ENCODE results near the gene HTR6. TPM values are rescaled to one million over a fixed set of nuclear protein-coding genes. Genes with fewer than 3 reads are reported as not detected.

HTR6 gene
- total and polyA plus RNA-seq, 3 donors from 2014 or later: 0.21 to 0.68 (median 0.55) TPM

DNA sequence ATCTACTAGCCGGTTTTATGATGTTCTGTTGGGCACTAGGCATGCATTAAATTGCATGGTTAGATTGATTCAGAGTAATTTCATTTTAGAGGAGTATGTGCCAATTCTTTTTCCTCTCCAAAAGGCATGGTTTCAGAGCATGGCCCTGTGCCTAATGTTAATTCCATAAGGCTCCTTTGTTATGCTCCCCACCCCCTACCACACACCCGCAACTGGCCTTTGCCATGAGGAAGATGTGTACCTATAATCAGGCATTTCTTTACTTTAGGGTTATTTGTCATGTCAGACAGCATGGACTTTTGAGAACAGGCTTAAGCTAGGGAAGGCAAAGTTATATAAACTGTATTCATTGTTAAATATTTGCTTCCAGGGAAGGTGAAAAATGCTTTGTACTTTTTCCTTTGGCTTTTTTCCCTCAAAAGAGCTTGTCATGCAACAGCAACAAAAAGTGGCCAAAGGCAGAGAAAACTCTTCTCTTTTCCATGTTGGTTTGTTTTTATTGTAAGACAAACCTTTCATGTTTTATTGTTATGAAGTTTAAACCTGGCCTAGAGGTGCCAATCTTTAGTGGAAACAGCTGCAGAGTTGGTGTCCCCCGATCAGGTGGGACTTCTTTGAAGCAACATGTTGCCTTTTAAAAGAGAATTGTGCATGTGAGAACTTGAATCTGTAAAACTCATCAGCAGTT is 44.8 kb upstream of the HTR6 start:
- no peak overlapping the region for H3K4me3 ChIP-seq
- intact Hi-C loops (cut with DNase I; ENCODE audit: low total_unique reads): no loop called here
- H3K36me3 ChIP-seq (ENCODE audit: low read depth, missing control alignments): no peaks in the 10 kb centered on the region
- no peak for DNase-seq
- H3K4me1 ChIP-seq: no peaks in the 10 kb centered on the region
- WGBS, 2 donors: 64 to 72% methylated on average over 3 of the region's 3 CpGs
- H3K9me3 ChIP-seq: no peaks in the 10 kb centered on the region
- H3K27ac ChIP-seq: no peak overlapping the region
- H3K27me3 ChIP-seq: no peaks in the 10 kb centered on the region
- no peak for TF ChIP-seq POLR2A (IDR thresholded peaks at IDR 0.05)
- TF ChIP-seq, protein P1, sequence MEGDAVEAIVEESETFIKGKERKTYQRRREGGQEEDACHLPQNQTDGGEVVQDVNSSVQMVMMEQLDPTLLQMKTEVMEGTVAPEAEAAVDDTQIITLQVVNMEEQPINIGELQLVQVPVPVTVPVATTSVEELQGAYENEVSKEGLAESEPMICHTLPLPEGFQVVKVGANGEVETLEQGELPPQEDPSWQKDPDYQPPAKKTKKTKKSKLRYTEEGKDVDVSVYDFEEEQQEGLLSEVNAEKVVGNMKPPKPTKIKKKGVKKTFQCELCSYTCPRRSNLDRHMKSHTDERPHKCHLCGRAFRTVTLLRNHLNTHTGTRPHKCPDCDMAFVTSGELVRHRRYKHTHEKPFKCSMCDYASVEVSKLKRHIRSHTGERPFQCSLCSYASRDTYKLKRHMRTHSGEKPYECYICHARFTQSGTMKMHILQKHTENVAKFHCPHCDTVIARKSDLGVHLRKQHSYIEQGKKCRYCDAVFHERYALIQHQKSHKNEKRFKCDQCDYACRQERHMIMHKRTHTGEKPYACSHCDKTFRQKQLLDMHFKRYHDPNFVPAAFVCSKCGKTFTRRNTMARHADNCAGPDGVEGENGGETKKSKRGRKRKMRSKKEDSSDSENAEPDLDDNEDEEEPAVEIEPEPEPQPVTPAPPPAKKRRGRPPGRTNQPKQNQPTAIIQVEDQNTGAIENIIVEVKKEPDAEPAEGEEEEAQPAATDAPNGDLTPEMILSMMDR (IDR thresholded peaks at IDR 0.05): no peak

GRCh38 chr1:19620786-19621185 is 43.9 kb upstream of the HTR6 start:
- no peaks in the 10 kb centered on the region for H3K36me3 ChIP-seq (ENCODE audit: low read depth, missing control alignments)
- TF ChIP-seq, protein P1 (IDR thresholded peaks at IDR 0.05): no peak
- no peak for TF ChIP-seq POLR2A (IDR thresholded peaks at IDR 0.05)
- 58 to 68% methylated on average over 3 of the region's 3 CpGs for WGBS, 2 donors
- no peaks in the 10 kb centered on the region for H3K27me3 ChIP-seq
- intact Hi-C loops (cut with DNase I; ENCODE audit: low total_unique reads): no loop called here
- no peaks in the 10 kb centered on the region for H3K4me1 ChIP-seq
- no peak overlapping the region for H3K27ac ChIP-seq
- DNase-seq: no peak
- H3K9me3 ChIP-seq: no peaks in the 10 kb centered on the region
- H3K4me3 ChIP-seq: no peak overlapping the region

DNA sequence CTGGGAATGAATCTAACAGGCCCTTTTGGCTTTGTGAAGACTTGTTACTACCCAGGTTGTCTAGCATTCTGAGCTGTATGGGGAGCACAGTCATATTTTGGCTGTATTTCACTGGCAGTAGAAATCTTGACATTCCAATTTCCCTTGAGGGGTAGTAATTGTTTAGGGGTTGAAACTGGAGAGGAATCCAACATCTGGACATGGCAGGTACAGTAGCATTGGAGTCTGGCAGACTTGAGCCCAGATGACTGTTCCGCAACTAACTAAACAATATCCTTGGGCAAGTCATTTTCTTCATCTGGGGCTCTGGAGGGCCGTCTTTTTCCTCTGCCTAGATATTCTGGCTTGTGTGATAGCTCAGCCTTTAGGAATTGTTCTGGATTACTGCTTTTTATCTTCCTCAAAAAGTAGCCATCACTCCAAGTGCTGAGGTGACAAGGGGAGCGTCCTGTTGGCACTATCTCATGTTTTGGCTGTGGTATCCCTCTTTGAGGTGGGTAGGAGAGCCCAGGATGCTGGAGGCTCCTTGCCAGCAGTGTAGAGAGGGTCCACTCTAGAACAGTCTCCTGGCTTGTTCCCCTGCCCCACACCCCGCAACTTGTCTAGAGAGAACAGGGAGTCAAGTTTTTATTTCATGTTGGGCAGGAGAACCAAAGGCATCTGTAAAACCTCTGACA is 43.3 kb upstream of the HTR6 start:
- TF ChIP-seq, protein P1 (IDR thresholded peaks at IDR 0.05): no peak
- TF ChIP-seq POLR2A (IDR thresholded peaks at IDR 0.05): no peak
- H3K4me1 ChIP-seq: no peaks in the 10 kb centered on the region
- H3K36me3 ChIP-seq (ENCODE audit: low read depth, missing control alignments): no peaks in the 10 kb centered on the region
- no peak overlapping the region for H3K4me3 ChIP-seq
- H3K27ac ChIP-seq: no peak overlapping the region
- DNase-seq: no peak
- WGBS, 2 donors: 91 to 93% methylated on average over 4 of the region's 4 CpGs
- no peaks in the 10 kb centered on the region for H3K27me3 ChIP-seq
- intact Hi-C loops (cut with DNase I; ENCODE audit: low total_unique reads): no loop called here
- H3K9me3 ChIP-seq: no peaks in the 10 kb centered on the region

GRCh38 chr1:19622204-19622603 is 42.5 kb upstream of the HTR6 start:
- intact Hi-C loops (cut with DNase I; ENCODE audit: low total_unique reads): no loop called here
- DNase-seq: no peak
- no peaks in the 10 kb centered on the region for H3K27me3 ChIP-seq
- no peak for TF ChIP-seq POLR2A (IDR thresholded peaks at IDR 0.05)
- TF ChIP-seq, protein P1 (IDR thresholded peaks at IDR 0.05): no peak
- no peak overlapping the region for H3K27ac ChIP-seq
- H3K4me3 ChIP-seq: no peak overlapping the region
- H3K36me3 ChIP-seq (ENCODE audit: low read depth, missing control alignments): no peaks in the 10 kb centered on the region
- H3K9me3 ChIP-seq: no peaks in the 10 kb centered on the region
- H3K4me1 ChIP-seq: no peaks in the 10 kb centered on the region
- WGBS, 2 donors: 79 to 89% methylated on average over 1 of the region's 1 CpG
